A549 (cell line): ENCODE data around the gene ABCB9. TPM values are rescaled to one million over a fixed set of nuclear protein-coding genes. Genes with fewer than 3 reads are reported as not detected.

ENCODE experiments used
- ATAC-seq, 2 experiments: fragments of 200-7000 bp in 1 of 2; fragments of >200 bp in 1 of 2; cut with Nextera tagmentation in 1 of 2; cut with Tn5 transposase in 1 of 2; 3 replicates each; pipeline versions ENCODE4 v1.8.0 to v1.9.1; 2018 to 2020; ENCODE audit warnings: mild to moderate bottlenecking in 1 of 2, moderate library complexity in 1 of 2
- CTCF ChIA-PET: fragments of 300-600 bp; sonication (Branson Sonifier 250); formaldehyde crosslinking; extraction: SDS; loops from one replicate; lab custom pipeline; 2021; ENCODE audit warnings: antibody characterized with exemption, inconsistent platforms; lab: Yijun Ruan, JAX
- POLR2A ChIA-PET: fragments of 350-600 bp; formaldehyde crosslinking; extraction: SDS; loops from one replicate; lab custom pipeline; 2021; ENCODE audit warnings: antibody characterized with exemption, inconsistent platforms; lab: Yijun Ruan, JAX
- DNase-seq, 2 experiments: peaks; one replicate each; pipeline versions ENCODE4 v3.0.0 to v3.0.0-alpha.2; 2011 to 2016; ENCODE audit warnings: low read depth in 1 of 2, low spot score in 1 of 2
- FAIRE-seq: peaks from 2 replicates; lab custom pipeline; 2011; peaks lifted over from hg19 to GRCh38; lab: Jason Lieb, UNC
- H3K27ac ChIP-seq, 2 experiments: fragments of >200 bp; sonication (Bioruptor Twin); formaldehyde crosslinking; 3 replicates each; pipeline ENCODE4 v1.5.1; 2016 to 2017
- H3K4me1 ChIP-seq: fragments of >200 bp; sonication (Bioruptor Twin); formaldehyde crosslinking; 3 replicates; pipeline ENCODE4 v1.6.1; 2016
- H3K4me2 ChIP-seq: fragments of >200 bp; sonication (Bioruptor Twin); formaldehyde crosslinking; 3 replicates; pipeline ENCODE4 v1.6.1; 2016
- H3K4me3 ChIP-seq: fragments of >200 bp; sonication (Bioruptor Twin); formaldehyde crosslinking; 3 replicates; pipeline ENCODE4 v1.5.1; 2016
- H3K9me3 ChIP-seq: fragments of >200 bp; sonication (Bioruptor Twin); formaldehyde crosslinking; 3 replicates; pipeline ENCODE4 v1.6.1; 2016
- CBX8 ChIP-seq: fragments of 200-600 bp; sonication (generic); IDR thresholded peaks from 2 replicates; pipeline ENCODE4 v1.6.1; 2016
- CEBPB ChIP-seq, 2 experiments: fragments of >200 bp in 1 of 2; sonication (Bioruptor Twin) in 1 of 2; formaldehyde crosslinking in 1 of 2; IDR thresholded peaks; 2 replicates each; pipeline ENCODE4 v1.6.1; 2012 to 2016
- HDAC2 ChIP-seq: fragments of 200-600 bp; sonication (generic); IDR thresholded peaks from 2 replicates; pipeline ENCODE4 v1.6.1; 2016
- HEYL ChIP-seq: fragments of 250-450 bp; sonication (Bioruptor Pico); IDR thresholded peaks from 2 replicates; pipeline ENCODE4 v1.8.0; 2021; ENCODE audit warnings: mild to moderate bottlenecking, moderate library complexity
- HMGXB4 ChIP-seq: fragments of 250-450 bp; sonication (Bioruptor Pico); IDR thresholded peaks from 2 replicates; pipeline ENCODE4 v1.5.0; 2021; ENCODE audit warnings: mild to moderate bottlenecking, moderate library complexity, borderline replicate concordance
- HOXA7 ChIP-seq: fragments of 250-450 bp; sonication (Bioruptor Pico); IDR thresholded peaks from 2 replicates; pipeline ENCODE4 v1.5.0; 2020; ENCODE audit warnings: mild to moderate bottlenecking, moderate library complexity
- HOXB13 ChIP-seq: fragments of 250-450 bp; sonication (Bioruptor Pico); IDR thresholded peaks from 2 replicates; pipeline ENCODE4 v1.5.0; 2020; ENCODE audit warnings: low read depth, mild to moderate bottlenecking, moderate library complexity
- JUN ChIP-seq, 2 experiments: fragments of >200 bp; sonication (Bioruptor Twin); formaldehyde crosslinking; IDR thresholded peaks; 2 replicates in 1 of 2; 3 replicates in 1 of 2; pipeline ENCODE4 v1.6.1; 2016 to 2017
- MAZ ChIP-seq: fragments of 150-350 bp; IDR thresholded peaks from 2 replicates; pipeline ENCODE4 v1.6.1; 2014; ENCODE audit warnings: antibody characterized with exemption, low read depth, low read length, borderline replicate concordance
- MYC ChIP-seq: IDR thresholded peaks from 2 replicates; pipeline ENCODE4 v1.6.1; 2012; ENCODE audit warnings: mild to moderate bottlenecking, inconsistent platforms, low read length, improper control_type of control experiment, borderline replicate concordance
- NFE2L2 ChIP-seq: fragments of 150-350 bp; conservative IDR thresholded peaks from 2 replicates; pipeline ENCODE4 v1.6.1; 2014; ENCODE audit warnings: low read length
- PBX3 ChIP-seq: IDR thresholded peaks from 2 replicates; pipeline ENCODE4 v1.6.1; 2012
- RAD21 ChIP-seq, 2 experiments: fragments of >200 bp in 1 of 2; sonication (Bioruptor Twin) in 1 of 2; formaldehyde crosslinking in 1 of 2; IDR thresholded peaks in 1 of 2; conservative IDR thresholded peaks in 1 of 2; 2 replicates in 1 of 2; 3 replicates in 1 of 2; pipeline ENCODE4 v1.6.1; 2012 to 2018; ENCODE audit warnings: inconsistent platforms in 1 of 2
- SMC3 ChIP-seq: fragments of >200 bp; sonication (Bioruptor Twin); formaldehyde crosslinking; IDR thresholded peaks from 3 replicates; pipeline ENCODE4 v1.6.1; 2018; ENCODE audit warnings: inconsistent platforms
- TFCP2L1 ChIP-seq: fragments of 250-450 bp; sonication (Bioruptor Pico); IDR thresholded peaks from 2 replicates; pipeline ENCODE4 v1.5.0; 2021; ENCODE audit warnings: mild to moderate bottlenecking
- USF2 ChIP-seq: fragments of 450-650 bp; IDR thresholded peaks from 2 replicates; pipeline ENCODE4 v1.6.1; 2014; ENCODE audit warnings: antibody characterized with exemption
- ZC3H11A ChIP-seq: fragments of 450-650 bp; IDR thresholded peaks from 2 replicates; pipeline ENCODE4 v1.6.1; 2014; ENCODE audit warnings: antibody characterized with exemption, mild to moderate bottlenecking
- WGBS: methylation state at CpG from one replicate; pipeline ENCODE4 v1.1.6; 2017; ENCODE audit errors: missing lambda C conversion rate; 5-methylcytosine and 5-hydroxymethylcytosine counted together
- polyA plus RNA-seq, 4 experiments: library from polyadenylated mRNA; depleted of rRNA in 3 of 4; stranded (reverse); fragments of >200 nt; fragmentation: RNase III in 1 of 4; extraction: RNeasy Plus Mini Kit Qiagen cat#74134 plus additional on column Dnase treatment in 1 of 4; gene quantifications; 2 replicates in 3 of 4; 3 replicates in 1 of 4; pipeline ENCODE4 v1.2.3, GENCODE V29; 2011 to 2017
- TF ChIP-seq, protein P1 (sequence below): fragments of >200 bp; sonication (Bioruptor Twin); formaldehyde crosslinking; IDR thresholded peaks from 3 replicates; pipeline ENCODE4 v1.5.1; 2016

Gene ABCB9
- polyA plus RNA-seq, 2 of the 4 experiments (the other 2 are of a cell fraction) = 2.7 to 5.0 TPM

DNA sequence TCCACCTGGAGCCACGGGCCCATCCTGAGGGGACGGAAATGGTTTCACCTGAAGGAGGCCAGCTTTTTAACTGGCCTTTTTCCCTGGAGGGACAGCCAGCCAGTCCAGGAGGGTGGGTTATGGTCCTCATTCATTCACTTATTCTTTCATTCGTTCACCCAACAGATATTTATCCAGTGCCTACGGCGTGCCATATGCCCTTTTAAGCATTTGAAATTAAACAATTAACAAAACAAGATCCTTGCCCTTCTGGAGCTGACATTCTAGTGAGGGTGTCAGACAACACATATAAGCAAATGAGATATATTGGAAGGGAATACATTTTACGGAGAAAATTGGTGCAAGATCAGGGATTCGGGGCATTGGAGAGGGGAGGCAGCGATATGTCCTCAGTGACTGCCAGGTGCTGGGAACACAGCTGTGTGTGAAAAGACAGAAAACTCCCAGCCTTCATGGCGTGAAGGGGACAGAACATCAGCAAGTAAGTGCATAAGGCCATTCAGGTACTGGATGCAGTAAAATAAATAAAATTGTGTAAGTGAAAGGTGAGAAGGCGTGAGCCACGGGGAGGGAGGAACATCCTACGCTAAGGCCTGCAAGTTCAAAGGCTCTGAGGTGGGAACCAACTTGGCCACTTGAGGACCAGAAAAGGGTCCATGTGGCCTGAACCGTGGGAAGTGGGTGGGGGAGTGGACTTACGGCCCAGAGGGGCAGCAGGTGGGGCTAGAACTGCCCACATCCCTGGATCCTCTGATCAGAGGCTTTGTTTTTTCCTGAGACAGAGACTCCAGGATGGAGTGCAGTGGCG is 684 bp upstream of the ABCB9 start:
- ChIA-PET CTCF (interaction anchor here (1.1 to 5.8 kb wide), 6 partner anchors 13 to 106 kb away, joined by 3 to 47 read pairs (median 4); no protein-coding TSS in a partner anchor), POLR2A (interaction anchor here (0.5 to 1.6 kb wide), 4 partner anchors 9 to 417 kb away, joined by 3 to 18 read pairs (median 11); partner anchors contain the start of genes KMT5A, MPHOSPH9, MTRFR and OGFOD2)
- H3K4me2 ChIP-seq = peak overlapping the region; percentile 98
- FAIRE-seq (no peak), DNase-seq (no peak), ATAC-seq (no peak)
- H3K9me3 ChIP-seq = no peaks in the 10 kb centered on the region
- H3K27ac ChIP-seq = no peak overlapping the region
- peaks cover 17% of the 10 kb centered on the region for H3K4me1 ChIP-seq
- H3K4me3 ChIP-seq = peak overlapping the region; percentile 77; the same call in 2 of the 3 replicates
- TF ChIP-seq TFCP2L1 = no peak
- TF ChIP-seq MAZ = no peak
- no peak for TF ChIP-seq HMGXB4
- TF ChIP-seq HDAC2 = no peak
- TF ChIP-seq USF2 = no peak
- 60% methylated on average over 15 of the region's 15 CpGs for WGBS

- no peak for DNase-seq
- peak overlapping the region; percentile 98 for H3K4me2 ChIP-seq
- H3K27ac ChIP-seq = peak overlapping the region in 1 of 2 experiments; percentile 83; a peak in 4 of 6 replicates
- TF ChIP-seq CBX8 (no peak), CEBPB (IDR thresholded peaks at IDR 0.05) (no peak), TFCP2L1 (no peak), NFE2L2 (no peak), SMC3 (no peak), HMGXB4 (no peak), RAD21 (conservative IDR thresholded peaks at IDR 0.05 in 1 of 2, IDR thresholded peaks at IDR 0.05 in 1 of 2) (no peak), PBX3 (no peak), HEYL (no peak), JUN (IDR thresholded peaks at IDR 0.05) (no peak), HOXB13 (CRISPR knock-in tag) (no peak), HOXA7 (no peak), MYC (no peak), MAZ (no peak), ZC3H11A (no peak)
- TF ChIP-seq, protein P1, sequence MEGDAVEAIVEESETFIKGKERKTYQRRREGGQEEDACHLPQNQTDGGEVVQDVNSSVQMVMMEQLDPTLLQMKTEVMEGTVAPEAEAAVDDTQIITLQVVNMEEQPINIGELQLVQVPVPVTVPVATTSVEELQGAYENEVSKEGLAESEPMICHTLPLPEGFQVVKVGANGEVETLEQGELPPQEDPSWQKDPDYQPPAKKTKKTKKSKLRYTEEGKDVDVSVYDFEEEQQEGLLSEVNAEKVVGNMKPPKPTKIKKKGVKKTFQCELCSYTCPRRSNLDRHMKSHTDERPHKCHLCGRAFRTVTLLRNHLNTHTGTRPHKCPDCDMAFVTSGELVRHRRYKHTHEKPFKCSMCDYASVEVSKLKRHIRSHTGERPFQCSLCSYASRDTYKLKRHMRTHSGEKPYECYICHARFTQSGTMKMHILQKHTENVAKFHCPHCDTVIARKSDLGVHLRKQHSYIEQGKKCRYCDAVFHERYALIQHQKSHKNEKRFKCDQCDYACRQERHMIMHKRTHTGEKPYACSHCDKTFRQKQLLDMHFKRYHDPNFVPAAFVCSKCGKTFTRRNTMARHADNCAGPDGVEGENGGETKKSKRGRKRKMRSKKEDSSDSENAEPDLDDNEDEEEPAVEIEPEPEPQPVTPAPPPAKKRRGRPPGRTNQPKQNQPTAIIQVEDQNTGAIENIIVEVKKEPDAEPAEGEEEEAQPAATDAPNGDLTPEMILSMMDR = no peak
- ChIA-PET POLR2A (interaction anchor here (0.5 to 1.6 kb wide), 3 partner anchors 10 to 268 kb away, joined by 3 to 18 read pairs (median 14); partner anchors contain the start of genes MPHOSPH9, MTRFR and OGFOD2), CTCF (interaction anchor here (1.0 to 5.8 kb wide), 7 partner anchors 11 to 273 kb away, joined by 3 to 47 read pairs (median 4); no protein-coding TSS in a partner anchor)
- peaks cover 21% of the 10 kb centered on the region for H3K4me1 ChIP-seq
- ATAC-seq = peak; percentile 25 to 31; a peak in 5 of 6 replicates
- H3K9me3 ChIP-seq = no peaks in the 10 kb centered on the region
- H3K4me3 ChIP-seq = peak overlapping the region; percentile 77; the same call in 2 of the 3 replicates
- 72% methylated on average over 12 of the region's 12 CpGs for WGBS
- no peak for FAIRE-seq
Observed at GRCh38 chr12:122965321-122965751, 927 bp downstream of the ABCB9 start.
